Omental fat pad (tissue), 4 donors: ENCODE results near the gene AGAP1. TPM values are rescaled to one million over a fixed set of nuclear protein-coding genes. Genes with fewer than 3 reads are reported as not detected.

Source experiments
- ATAC-seq: fragments of 150-250 bp; one replicate; pipeline ENCODE4 v1.9.1; 2016; ENCODE audit warnings: mild to moderate bottlenecking, moderate library complexity; ENCODE audit not compliant: low FRiP score
- DNase-seq: peaks from one replicate; pipeline ENCODE4 v3.0.0-alpha.2; 2019; ENCODE audit warnings: low spot score
- CTCF ChIP-seq, 3 donors: fragments of 450-650 bp; IDR thresholded peaks; one replicate each; pipeline ENCODE4 v1.5.1; 2016 to 2017; ENCODE audit warnings: antibody characterized with exemption in 3 of 3, mild to moderate bottlenecking in 3 of 3, moderate library complexity in 2 of 3
- total RNA-seq, 4 donors: library from RNA; depleted of rRNA; stranded (reverse); fragments of >200 nt; gene quantifications; one replicate each; pipeline ENCODE4 v1.1.0, GENCODE V29; 2016

The AGAP1 gene
- total RNA-seq, 4 donors from 2014 or later: 15.5 to 24.3 (median 16.2) TPM

DNA sequence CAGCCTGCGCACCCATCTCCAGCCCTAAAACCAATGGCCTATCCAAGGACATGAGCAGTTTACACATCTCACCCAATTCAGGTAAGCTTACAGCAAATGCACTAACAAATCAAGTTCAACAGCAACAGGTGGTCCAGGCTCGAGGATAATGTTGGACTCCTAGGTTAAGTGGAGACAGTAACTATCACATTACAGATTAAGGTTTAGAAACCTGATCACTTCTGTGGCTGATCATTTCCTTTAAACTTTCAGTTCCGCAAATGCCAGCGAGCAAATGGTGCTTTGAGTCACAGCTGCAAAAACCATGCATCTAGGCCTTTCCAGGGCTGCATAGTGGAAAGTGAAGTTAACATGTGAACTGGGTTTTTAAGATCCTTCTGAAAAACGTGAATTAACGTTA lies 415.0 kb downstream of the AGAP1 start:
- no peak for TF ChIP-seq CTCF (IDR thresholded peaks at IDR 0.05)
- ATAC-seq: no peak
- DNase-seq: no peak

DNA sequence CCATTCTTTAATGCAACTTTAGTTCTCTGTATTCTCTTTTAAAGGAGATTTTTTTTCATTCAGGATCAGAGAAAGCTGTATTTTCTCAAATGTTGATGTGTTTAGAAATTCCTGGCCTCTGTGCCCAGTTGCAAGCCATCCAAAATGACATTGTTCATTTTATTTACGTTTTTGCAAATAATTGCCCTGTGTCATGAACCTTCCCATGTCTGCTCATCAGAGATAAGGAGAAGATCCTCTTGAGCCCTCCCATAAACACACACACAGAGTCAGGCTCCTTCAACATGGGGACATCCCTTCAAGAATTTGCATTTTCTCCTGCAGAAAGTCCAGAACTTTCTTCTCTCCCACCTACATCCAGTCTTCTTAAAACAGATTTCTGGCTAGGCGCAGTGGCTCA lies 415.5 kb downstream of the AGAP1 start:
- no peak for ATAC-seq
- DNase-seq: no peak
- no peak for TF ChIP-seq CTCF (IDR thresholded peaks at IDR 0.05)

DNA sequence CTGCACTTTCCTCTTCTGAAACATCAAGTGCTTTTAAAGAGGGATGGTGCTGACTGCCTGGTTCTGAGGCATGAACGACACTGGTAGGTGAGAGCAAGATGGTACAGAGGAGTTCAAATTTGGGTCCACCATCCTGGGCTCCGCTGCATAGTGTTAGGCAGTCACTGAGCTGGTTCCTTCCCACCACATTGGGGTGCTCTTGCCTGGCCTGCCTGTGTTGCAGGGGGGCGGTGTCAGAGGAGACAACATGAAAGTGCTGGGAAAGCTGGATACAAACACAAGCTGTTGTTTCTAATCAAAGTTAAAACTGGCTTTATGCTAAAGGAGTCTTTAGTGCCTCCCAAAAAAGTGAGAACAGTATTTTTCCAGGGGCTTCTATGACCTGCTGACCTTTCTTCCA lies 416.2 kb downstream of the AGAP1 start:
- no peak for TF ChIP-seq CTCF (IDR thresholded peaks at IDR 0.05)
- DNase-seq: no peak
- ATAC-seq: no peak

DNA sequence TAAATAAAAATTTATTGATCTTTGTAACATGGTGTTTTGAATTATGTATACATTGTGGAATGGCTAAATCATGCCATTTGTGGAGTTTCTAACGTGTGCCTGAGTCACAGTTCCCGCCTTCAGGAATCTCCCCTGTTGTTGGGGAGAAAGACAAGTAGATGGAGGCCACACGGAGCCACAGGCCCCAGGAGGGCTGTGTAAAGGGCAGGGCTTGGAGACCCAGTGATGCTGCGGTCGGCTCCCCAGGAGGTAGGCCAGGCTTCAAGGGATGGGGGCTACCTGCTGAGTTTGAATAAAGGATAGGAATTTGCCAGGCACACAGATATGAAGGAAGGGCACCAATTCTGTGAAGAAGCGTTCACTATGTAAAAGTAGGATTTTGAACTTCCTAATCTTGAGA lies 417.3 kb downstream of the AGAP1 start:
- TF ChIP-seq CTCF (IDR thresholded peaks at IDR 0.05): no peak
- no peak for DNase-seq
- ATAC-seq: no peak

GRCh38 chr2:235911633-235912233 lies 417.9 kb downstream of the AGAP1 start:
- no peak for ATAC-seq
- no peak for TF ChIP-seq CTCF (IDR thresholded peaks at IDR 0.05)
- DNase-seq: no peak

- no peak for TF ChIP-seq CTCF (IDR thresholded peaks at IDR 0.05)
- ATAC-seq (no peak), DNase-seq (no peak)
These were observed 420.9 kb downstream of the AGAP1 start for GRCh38 chr2:235914756-235915155.

DNA sequence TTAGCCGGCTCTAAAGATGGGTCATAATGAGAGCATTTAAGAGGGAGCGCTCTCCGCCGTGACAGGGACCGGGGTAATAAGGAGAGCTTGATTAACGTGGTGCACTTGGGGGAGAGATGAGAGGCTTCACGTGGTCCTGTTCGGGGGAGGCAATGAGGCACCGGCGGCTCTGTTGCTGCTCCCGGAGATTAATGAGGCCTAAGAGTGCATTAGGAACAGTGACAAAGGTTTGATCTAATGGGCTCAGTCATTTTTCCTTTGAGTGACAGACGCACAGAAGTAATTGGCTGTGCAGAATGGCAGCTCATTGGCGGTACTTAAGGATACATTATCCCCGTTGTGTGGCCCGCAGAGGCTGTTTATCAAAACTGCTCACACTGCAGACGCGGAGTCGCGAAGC lies 423.7 kb downstream of the AGAP1 start:
- ATAC-seq (no peak), DNase-seq (no peak)
- TF ChIP-seq CTCF (IDR thresholded peaks at IDR 0.05): no peak
